Heart right ventricle (tissue), 16 donors: Measurements from ENCODE around the gene DEFB124. TPM values are rescaled to one million over a fixed set of nuclear protein-coding genes. Genes with fewer than 3 reads are reported as not detected.
"Not testable (repeated sequence)": the region's sequence is repeated elsewhere in the genome, so short reads cannot be mapped to it uniquely, and the experiment has no call there.

Experiments used
- ATAC-seq, 8 donors: fragments of 200-7000 bp; cut with Tn5 transposase; one replicate each; pipeline ENCODE4 v1.9.1; 2020; ENCODE audit warnings: mild to moderate bottlenecking in 8 of 8, moderate library complexity in 8 of 8, moderate number of reproducible peaks in 1 of 8
- DNase-seq, 2 donors: peaks; one replicate each; pipeline ENCODE4 v3.0.0-alpha.2; 2020
- H3K27ac ChIP-seq, 10 donors: fragments of 200-600 bp; sonication (generic) in 2 of 10; one replicate each; pipeline versions ENCODE4 v1.5.0 to v1.8.0; 2020 to 2022; ENCODE audit warnings: mild to moderate bottlenecking in 3 of 10
- H3K27me3 ChIP-seq, 7 donors: fragments of 200-600 bp; one replicate each; pipeline ENCODE4 v1.8.0; 2021 to 2022; ENCODE audit warnings: mild to moderate bottlenecking in 2 of 7
- H3K36me3 ChIP-seq, 9 donors: fragments of 200-600 bp; sonication (generic) in 1 of 9; one replicate each; pipeline versions ENCODE4 v1.5.0 to v1.8.0; 2020 to 2022; ENCODE audit warnings: mild to moderate bottlenecking in 2 of 9
- H3K4me1 ChIP-seq, 9 donors: fragments of 200-600 bp; sonication (generic) in 1 of 9; one replicate each; pipeline versions ENCODE4 v1.5.0 to v1.8.0; 2020 to 2022; ENCODE audit warnings: mild to moderate bottlenecking in 4 of 9
- H3K4me3 ChIP-seq, 10 donors: fragments of 200-600 bp; sonication (generic) in 2 of 10; one replicate each; pipeline versions ENCODE4 v1.5.0 to v1.8.0; 2020 to 2022; ENCODE audit warnings: mild to moderate bottlenecking in 7 of 10, moderate library complexity in 2 of 10
- H3K9me3 ChIP-seq, 11 donors: fragments of 200-600 bp in 10 of 11; sonication (generic) in 2 of 11; one replicate each; pipeline versions ENCODE4 v1.5.0 to v1.8.0; 2013 to 2022; ENCODE audit warnings: mild to moderate bottlenecking in 2 of 11, control low read depth in 1 of 11, moderate library complexity in 1 of 11
- WGBS, 2 donors: extraction: QIAGEN DNeasy Blood & Tissue Kit; methylation state at CpG; one replicate each; pipeline ENCODE4 v1.1.7; 2013; ENCODE audit warnings: inconsistent platforms in 1 of 2; 5-methylcytosine and 5-hydroxymethylcytosine counted together
- intact Hi-C, 10 donors: fragments of 100-400 bp; cut with DNase I; formaldehyde crosslinking; loops; one replicate each; pipeline versions ENCODE4 v1.11.1 to v1.14.2; 2022
- polyA plus RNA-seq, 2 donors: library from polyadenylated mRNA; stranded (reverse); fragments of 200-250 nt; gene quantifications; one replicate each; pipeline ENCODE4 v1.2.3, GENCODE V29; 2013
- total RNA-seq, 10 donors: library from RNA; stranded (reverse); fragmentation: NEBNext Ultra II Directional in 3 of 10; extraction: Animal tissue kit (Norgen Biotek cat#: 25700) in 3 of 10; gene quantifications; one replicate each; pipeline versions ENCODE4 v1.2.1 to v1.2.4, GENCODE V29; 2021 to 2023
- TF ChIP-seq, protein P1 (sequence below), 9 donors: fragments of 200-600 bp; sonication (generic) in 2 of 9; IDR thresholded peaks; one replicate each; pipeline versions ENCODE4 v1.5.0 to v1.8.0; 2021 to 2022; ENCODE audit warnings: antibody characterized with exemption in 9 of 9, mild to moderate bottlenecking in 5 of 9, moderate library complexity in 1 of 9
- donor health status: Arrhythmogenic right ventricular cardiomyopathy.
- donor health status: ischemic (EF 13 %, LVEDD 7.1; RV severe dilation, severe dysfunction).
- donor health status: healthy with polysubstance abuse.
- donor health status: DM: no; HTN: yes; CAD: no.
- donor health status: DM: no; HTN: no; CAD: no.
- donor health status: ischemic (EF 25% LVEDD 6.9; RV normal size, moderate dysfunction).
- donor health status: ischemic (EF 25% LVEDD 5.7; RV mildly dilated, moderate dysfunction).
- donor health status: healthy.
- donor health status: DM: yes; HTN: yes; CAD: no.
- donor health status: Ischemic cardiomyopathy.
- donor health status: ischemic (EF 35%, LVEDD 5.7; RV mildly dilated, moderate dysfunction).
- donor health status: nonischemic (EF 11% LVEDD 7.7; RV severe dilation, severe dysfunction).
- donor health status: DM: yes; HTN: yes; CAD: no.
- donor health status: PGD.
- donor health status: ischemic (EF 29% LVEDD 5.4; RV normal size, mild dysfunction).
- donor health status: nonischemic (EF 23%, LVEDD 6.1; RV moderate dilation, normal function).

DEFB124 gene
- total and polyA plus RNA-seq, 12 donors = 0.13 to 3.1 (median 1.5) TPM; not detected in 8

- H3K27ac ChIP-seq = no peak overlapping the region
- WGBS, 2 donors = 88 to 94% methylated on average over 1 of the region's 1 CpG
- ATAC-seq (no peak), DNase-seq (no peak)
- H3K36me3 ChIP-seq = no peaks in the 10 kb centered on the region
- peaks cover 0 to 6% (median 0%) of the 10 kb centered on the region in 7 donors for H3K27me3 ChIP-seq
- H3K4me1 ChIP-seq = peaks cover 0 to 8% (median 0%) of the 10 kb centered on the region in 9 donors
- intact Hi-C loops = loop anchor here in 1 of 10 donors (10.0 kb wide), 1 partner anchor 1971 kb away; no protein-coding TSS in a partner anchor
- H3K9me3 ChIP-seq = peaks cover 0 to 8% (median 0%) of the 10 kb centered on the region in 11 donors
- TF ChIP-seq, protein P1, sequence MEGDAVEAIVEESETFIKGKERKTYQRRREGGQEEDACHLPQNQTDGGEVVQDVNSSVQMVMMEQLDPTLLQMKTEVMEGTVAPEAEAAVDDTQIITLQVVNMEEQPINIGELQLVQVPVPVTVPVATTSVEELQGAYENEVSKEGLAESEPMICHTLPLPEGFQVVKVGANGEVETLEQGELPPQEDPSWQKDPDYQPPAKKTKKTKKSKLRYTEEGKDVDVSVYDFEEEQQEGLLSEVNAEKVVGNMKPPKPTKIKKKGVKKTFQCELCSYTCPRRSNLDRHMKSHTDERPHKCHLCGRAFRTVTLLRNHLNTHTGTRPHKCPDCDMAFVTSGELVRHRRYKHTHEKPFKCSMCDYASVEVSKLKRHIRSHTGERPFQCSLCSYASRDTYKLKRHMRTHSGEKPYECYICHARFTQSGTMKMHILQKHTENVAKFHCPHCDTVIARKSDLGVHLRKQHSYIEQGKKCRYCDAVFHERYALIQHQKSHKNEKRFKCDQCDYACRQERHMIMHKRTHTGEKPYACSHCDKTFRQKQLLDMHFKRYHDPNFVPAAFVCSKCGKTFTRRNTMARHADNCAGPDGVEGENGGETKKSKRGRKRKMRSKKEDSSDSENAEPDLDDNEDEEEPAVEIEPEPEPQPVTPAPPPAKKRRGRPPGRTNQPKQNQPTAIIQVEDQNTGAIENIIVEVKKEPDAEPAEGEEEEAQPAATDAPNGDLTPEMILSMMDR (IDR thresholded peaks at IDR 0.05) = no peak
- no peak overlapping the region for H3K4me3 ChIP-seq
Measured at GRCh38 chr20:31505903-31506302, 31.0 kb upstream of the DEFB124 start.

- peak; percentile 95 to 97 (median 96) for ATAC-seq
- not testable (repeated sequence) for H3K27ac ChIP-seq, H3K9me3 ChIP-seq, H3K27me3 ChIP-seq, H3K4me1 ChIP-seq, H3K4me3 ChIP-seq, H3K36me3 ChIP-seq
- intact Hi-C loops = loop anchor here (1.0 to 10.0 kb wide), 6 partner anchors 38 to 1968 kb away; no protein-coding TSS in a partner anchor
- DNase-seq = peak; percentile 88 to 89
- WGBS, 2 donors = 30 to 31% methylated on average over 20 of the region's 20 CpGs
- TF ChIP-seq, protein P1 (IDR thresholded peaks at IDR 0.05) = peak; percentile 94 to 98 (median 97)
Measured at GRCh38 chr20:31502884-31503673, 28.2 kb upstream of the DEFB124 start.

DNA sequence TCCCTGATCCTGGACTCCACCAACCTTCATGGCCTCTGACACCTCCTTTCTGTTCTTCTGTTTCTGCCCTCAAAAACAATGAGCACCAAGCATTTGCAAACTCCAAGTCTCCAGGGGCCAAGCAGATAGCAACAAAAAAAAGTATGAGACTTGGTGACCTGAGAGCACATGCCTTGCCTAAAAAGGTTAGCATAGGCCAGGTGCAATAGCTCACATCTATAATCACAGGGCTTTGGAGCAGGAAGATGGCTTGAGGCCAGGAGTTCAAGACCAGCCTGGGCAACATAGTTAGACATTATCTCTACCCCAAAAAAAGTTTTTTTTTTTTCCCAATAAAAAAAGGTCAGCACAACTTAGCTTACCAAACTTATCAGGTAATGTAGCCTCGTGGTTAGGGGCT is 25.6 kb upstream of the DEFB124 start:
- Histone ChIP-seq H3K27me3 (peaks cover 0 to 17% (median 5%) of the 10 kb centered on the region in 7 donors), H3K36me3 (no peaks in the 10 kb centered on the region), H3K9me3 (no peaks in the 10 kb centered on the region), H3K4me1 (peaks cover 3 to 33% (median 25%) of the 10 kb centered on the region in 9 donors), H3K4me3 (no peak overlapping the region), H3K27ac (no peak overlapping the region)
- TF ChIP-seq, protein P1 (IDR thresholded peaks at IDR 0.05) = no peak
- intact Hi-C loops = loop anchor here in 3 of 10 donors (5.0 to 10.0 kb wide), 2 partner anchors 38 to 1966 kb away; no protein-coding TSS in a partner anchor
- ATAC-seq = no peak
- no peak for DNase-seq
- WGBS, 2 donors = 53 to 64% methylated on average over 1 of the region's 1 CpG

GRCh38 chr20:31497838-31498540 is 23.1 kb upstream of the DEFB124 start:
- Histone ChIP-seq H3K9me3 (no peaks in the 10 kb centered on the region), H3K27me3 (peaks cover 0 to 14% (median 7%) of the 10 kb centered on the region in 7 donors), H3K4me3 (no peak overlapping the region), H3K27ac (peak overlapping the region in 9 of 10 donors; percentile 40 to 85 (median 75)), H3K4me1 (peaks cover 0 to 36% (median 21%) of the 10 kb centered on the region in 9 donors), H3K36me3 (no peaks in the 10 kb centered on the region)
- ATAC-seq (peak; percentile 8 to 74 (median 26)), DNase-seq (peak; percentile 69 to 73)
- TF ChIP-seq, protein P1 (IDR thresholded peaks at IDR 0.05) = no peak
- intact Hi-C loops = loop anchor here in 1 of 10 donors (2.0 kb wide), 1 partner anchor 13 kb away; no protein-coding TSS in a partner anchor
- 23 to 25% methylated on average over 6 of the region's 6 CpGs for WGBS, 2 donors
